ENCODE data around the gene OGT.

GRCh38 chrX:71532078-71532752 lies 689 bp upstream of the OGT start:
- TF ChIP-seq EZH2 (IDR thresholded peaks at IDR 0.05; ENCODE audit: borderline replicate concordance, low read length) (no peak), CTCF (conservative IDR thresholded peaks at IDR 0.05 in 1 of 2, IDR thresholded peaks at IDR 0.05 in 1 of 2; ENCODE audit: extremely low read depth in 1 of 2, insufficient read depth in 1 of 2, low read depth in 1 of 2, low read length in 2 of 2) (no peak)

All from mammary epithelial cell (primary cell).